Tibial nerve (tissue), 4 donors: ENCODE results near the gene CARD14. TPM values are rescaled to one million over a fixed set of nuclear protein-coding genes. Genes with fewer than 3 reads are reported as not detected.

Experiments
- DNase-seq, 2 donors: peaks; one replicate each; pipeline ENCODE4 v3.0.0-alpha.2; 2019; ENCODE audit warnings: low spot score in 2 of 2
- H3K27ac ChIP-seq, 4 donors: fragments of 200-600 bp; sonication (generic) in 3 of 4; one replicate each; pipeline ENCODE4 v1.5.1; 2017 to 2019; ENCODE audit warnings: mild to moderate bottlenecking in 1 of 4
- H3K27me3 ChIP-seq, 2 donors: fragments of 200-600 bp; sonication (generic) in 1 of 2; one replicate each; pipeline versions ENCODE4 v1.5.1 to v1.6.0; 2017 to 2019
- H3K36me3 ChIP-seq, 3 donors: fragments of 200-600 bp; sonication (generic); one replicate each; pipeline ENCODE4 v1.5.1; 2018 to 2019
- H3K4me1 ChIP-seq, 4 donors: fragments of 200-600 bp; sonication (generic) in 3 of 4; one replicate each; pipeline ENCODE4 v1.5.1; 2017 to 2019
- H3K4me3 ChIP-seq, 4 donors: fragments of 200-600 bp; sonication (generic) in 3 of 4; one replicate each; pipeline ENCODE4 v1.5.1; 2017 to 2019; ENCODE audit warnings: mild to moderate bottlenecking in 1 of 4, moderate library complexity in 1 of 4
- H3K9me3 ChIP-seq, 4 donors: fragments of 200-600 bp; sonication (generic) in 3 of 4; one replicate each; pipeline ENCODE4 v1.5.1; 2017 to 2019
- CTCF ChIP-seq, 5 experiments: fragments of 200-600 bp in 3 of 5; fragments of 450-650 bp in 2 of 5; sonication (generic) in 3 of 5; IDR thresholded peaks; one replicate each; pipeline ENCODE4 v1.5.1; 2016 to 2019; ENCODE audit warnings: antibody characterized with exemption in 5 of 5, mild to moderate bottlenecking in 3 of 5, moderate library complexity in 2 of 5
- EP300 ChIP-seq, 2 donors: sonication (generic); formaldehyde crosslinking; IDR thresholded peaks; one replicate each; pipeline ENCODE4 v1.6.1; 2017; ENCODE audit warnings: antibody characterized with exemption in 2 of 2, mild to moderate bottlenecking in 1 of 2
- POLR2A ChIP-seq, 2 donors: fragments of 450-650 bp; IDR thresholded peaks; one replicate each; pipeline ENCODE4 v1.6.1; 2017; ENCODE audit warnings: antibody characterized with exemption in 2 of 2, mild to moderate bottlenecking in 2 of 2, moderate library complexity in 2 of 2
- WGBS, 2 donors: methylation state at CpG; one replicate each; pipeline ENCODE4 v1.1.5; 2018; 5-methylcytosine and 5-hydroxymethylcytosine counted together
- total RNA-seq, 4 donors: library from RNA; depleted of rRNA; stranded (reverse); fragments of >200 nt; gene quantifications; one replicate each; pipeline ENCODE4 v1.1.0, GENCODE V29; 2016

The CARD14 gene
- total RNA-seq, 4 donors from 2014 or later = 0.22 to 4.4 (median 1.3) TPM

- Histone ChIP-seq H3K4me3 (peak overlapping the region; percentile 89 to 100 (median 94)), H3K27me3 (no peaks in the 10 kb centered on the region), H3K27ac (peak overlapping the region; percentile 86 to 99 (median 96)), H3K36me3 (peaks cover 0 to 37% (median 7%) of the 10 kb centered on the region in 3 donors), H3K4me1 (peaks cover 0 to 37% (median 15%) of the 10 kb centered on the region in 4 donors), H3K9me3 (no peaks in the 10 kb centered on the region)
- no peak for TF ChIP-seq POLR2A (IDR thresholded peaks at IDR 0.05)
- TF ChIP-seq CTCF (IDR thresholded peaks at IDR 0.05) = no peak
- TF ChIP-seq EP300 (IDR thresholded peaks at IDR 0.05) = no peak
- no peak for DNase-seq
- WGBS, 2 donors = 49% methylated on average over 10 of the region's 10 CpGs
Measured at GRCh38 chr17:80145076-80146075, 24.5 kb upstream of the CARD14 start.

GRCh38 chr17:80146121-80147034 is 23.5 kb upstream of the CARD14 start:
- peak overlapping the region; percentile 86 to 99 (median 96) for H3K27ac ChIP-seq
- peaks cover 0 to 37% (median 15%) of the 10 kb centered on the region in 4 donors for H3K4me1 ChIP-seq
- H3K9me3 ChIP-seq = no peaks in the 10 kb centered on the region
- no peaks in the 10 kb centered on the region for H3K27me3 ChIP-seq
- no peak for DNase-seq
- no peak for TF ChIP-seq CTCF (IDR thresholded peaks at IDR 0.05)
- no peak for TF ChIP-seq EP300 (IDR thresholded peaks at IDR 0.05)
- TF ChIP-seq POLR2A (IDR thresholded peaks at IDR 0.05) = no peak
- 1% methylated on average over 36 to 48 of the region's 69 CpGs for WGBS, 2 donors
- H3K36me3 ChIP-seq = peaks cover 0 to 27% (median 7%) of the 10 kb centered on the region in 3 donors
- peak overlapping the region; percentile 89 to 100 (median 94) for H3K4me3 ChIP-seq

GRCh38 chr17:80147035-80147822 is 22.6 kb upstream of the CARD14 start, which contains the start of gene EIF4A3:
Gene EIF4A3 (minus strand): TSS chr17:80147128. CDS start chr17:80146961, 167 bp downstream.
- H3K36me3 ChIP-seq = peaks cover 0 to 19% (median 7%) of the 10 kb centered on the region in 3 donors
- H3K27me3 ChIP-seq = no peaks in the 10 kb centered on the region
- H3K4me3 ChIP-seq = peak within 1 kb of the TSS; percentile 89 to 100 (median 94)
- H3K4me1 ChIP-seq = peaks cover 0 to 37% (median 15%) of the 10 kb centered on the region in 4 donors
- H3K9me3 ChIP-seq = no peaks in the 10 kb centered on the region
- TF ChIP-seq POLR2A (IDR thresholded peaks at IDR 0.05) (peak; percentile 81 to 95), CTCF (IDR thresholded peaks at IDR 0.05) (peak in 2 of 5 experiments; percentile 37 to 48), EP300 (IDR thresholded peaks at IDR 0.05) (peak; percentile 97 to 100)
- WGBS, 2 donors = 0% methylated on average over 35 to 47 of the region's 90 CpGs
- H3K27ac ChIP-seq = peak within 1 kb of the TSS; percentile 86 to 99 (median 98)
- DNase-seq = peak; percentile 97 to 98

- no peaks in the 10 kb centered on the region for H3K27me3 ChIP-seq
- peaks cover 0 to 8% (median 0%) of the 10 kb centered on the region in 4 donors for H3K9me3 ChIP-seq
- H3K36me3 ChIP-seq = peaks cover 0 to 5% (median 0%) of the 10 kb centered on the region in 3 donors
- H3K4me3 ChIP-seq = no peak overlapping the region
- peak overlapping the region in 1 of 4 donors; percentile 77 for H3K27ac ChIP-seq
- TF ChIP-seq EP300 (IDR thresholded peaks at IDR 0.05) = no peak
- 52 to 65% methylated on average over 5 of the region's 5 CpGs for WGBS, 2 donors
- H3K4me1 ChIP-seq = peaks cover 0 to 15% (median 2%) of the 10 kb centered on the region in 4 donors
- DNase-seq = no peak
Measured at GRCh38 chr17:80151333-80151732, 18.5 kb upstream of the CARD14 start.
